Measurements from ENCODE around the gene FILIP1L.
A peak's percentile ranks its signal among the peaks of the same experiment; 100 is the strongest.

Gene FILIP1L

DNA sequence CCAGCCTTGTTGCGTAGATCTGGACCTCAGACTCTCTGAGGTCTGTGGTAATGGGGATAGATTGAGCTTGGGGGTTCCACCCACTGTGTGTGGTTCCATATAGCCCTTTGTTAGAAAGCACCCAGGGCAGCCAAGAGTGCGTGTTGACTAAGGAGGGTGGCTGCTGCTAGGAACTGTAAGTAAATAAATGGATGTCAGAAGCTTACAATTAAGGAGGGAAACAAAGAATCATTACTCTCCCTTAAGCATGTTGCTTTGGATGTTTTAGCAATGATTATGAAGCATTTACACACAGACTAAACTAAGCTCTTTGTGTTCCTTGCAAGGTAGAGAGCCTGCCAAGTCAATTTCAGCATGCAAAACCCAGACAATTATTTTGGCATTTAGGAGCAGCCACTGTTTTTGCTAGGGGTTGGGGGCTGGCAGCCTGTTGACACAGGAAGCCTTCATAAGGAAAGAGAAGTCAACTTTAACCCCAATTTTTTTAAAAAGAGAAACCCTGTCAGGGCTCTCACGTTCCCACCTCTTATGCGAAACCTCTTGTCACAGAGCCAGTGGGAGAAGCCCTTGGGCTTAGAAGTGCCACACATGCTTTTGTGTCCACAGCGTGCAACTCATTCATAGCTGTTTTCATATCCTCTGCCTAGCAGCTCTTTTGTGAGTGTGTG lies 168.8 kb downstream of the FILIP1L start:
- DNase-seq: no peak

DNA sequence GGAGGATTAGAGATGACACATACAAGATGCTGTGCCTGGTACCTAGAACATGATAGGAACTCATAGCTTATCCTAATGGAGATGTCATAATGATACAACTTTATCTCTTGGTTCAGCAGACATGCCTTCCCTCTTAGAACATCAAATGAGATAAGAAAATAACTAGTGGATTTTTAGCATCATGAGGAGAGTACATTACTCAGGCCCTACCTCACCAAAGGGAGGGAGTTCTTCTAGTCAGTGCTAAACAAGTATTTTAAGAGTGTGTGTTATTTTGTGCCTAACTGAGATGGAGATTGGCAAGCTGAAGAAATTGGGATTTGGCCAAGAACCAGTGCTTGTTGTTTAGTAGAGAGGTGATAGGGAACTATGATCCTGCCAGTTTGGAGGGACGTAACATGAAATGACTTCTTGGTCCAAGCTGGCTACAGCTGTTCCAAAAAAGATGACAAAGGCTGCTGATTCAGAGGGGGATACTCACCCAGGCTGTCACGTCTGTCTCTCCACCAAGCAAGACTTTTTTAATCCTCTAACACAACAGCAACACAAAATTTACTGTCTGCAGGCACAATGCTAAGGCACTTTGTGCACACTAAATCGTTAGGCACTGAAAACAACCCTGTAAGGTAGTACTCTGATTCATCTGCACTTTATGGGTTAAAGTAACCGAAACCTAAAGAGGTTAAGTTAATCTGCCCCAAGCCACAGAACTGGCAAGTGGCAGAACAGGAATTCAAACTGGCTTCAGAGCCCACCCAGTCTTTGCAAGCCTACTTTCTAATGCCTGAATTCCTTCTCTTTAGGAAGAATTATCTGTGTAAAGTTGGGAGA lies 170.2 kb downstream of the FILIP1L start:
- no peak for DNase-seq

DNA sequence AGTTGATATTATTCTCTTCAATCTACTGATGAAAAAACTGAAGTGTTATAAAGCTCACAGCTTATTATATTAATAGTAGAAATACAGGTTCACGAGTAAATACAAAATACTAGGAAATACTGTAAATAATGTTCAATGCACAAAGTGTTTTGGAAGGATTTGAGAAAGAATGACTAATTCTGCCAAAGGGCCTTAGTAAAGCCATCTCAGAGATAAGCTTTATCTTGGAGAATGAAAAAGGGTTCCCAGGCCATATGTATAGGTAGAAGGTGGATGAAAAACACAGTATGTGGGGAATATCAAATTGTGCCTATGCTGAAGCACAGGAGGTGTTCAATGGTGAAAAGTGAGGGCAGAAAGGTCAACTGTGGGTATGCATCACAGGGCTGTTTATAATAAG lies 173.1 kb downstream of the FILIP1L start:
- DNase-seq: no peak

DNA sequence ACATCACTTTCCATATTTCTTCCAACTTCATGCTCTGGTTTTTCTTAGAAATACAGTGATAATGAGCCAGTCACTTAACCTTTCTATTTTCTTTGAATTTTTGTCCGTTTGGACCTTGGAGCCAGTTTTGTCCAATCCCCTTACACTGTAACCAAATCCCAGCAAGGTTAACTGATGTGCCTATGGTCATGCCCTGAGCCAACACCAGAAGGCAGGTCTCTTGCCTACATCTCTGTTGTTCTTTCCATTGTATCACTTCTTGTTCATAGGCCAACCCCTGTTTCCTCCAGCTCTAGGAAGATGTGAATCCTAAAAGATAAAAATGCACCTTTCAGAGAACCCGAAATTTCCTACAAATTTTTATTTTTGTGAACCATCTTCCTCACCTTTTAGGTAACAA lies 174.0 kb downstream of the FILIP1L start:
- no peak for DNase-seq

DNA sequence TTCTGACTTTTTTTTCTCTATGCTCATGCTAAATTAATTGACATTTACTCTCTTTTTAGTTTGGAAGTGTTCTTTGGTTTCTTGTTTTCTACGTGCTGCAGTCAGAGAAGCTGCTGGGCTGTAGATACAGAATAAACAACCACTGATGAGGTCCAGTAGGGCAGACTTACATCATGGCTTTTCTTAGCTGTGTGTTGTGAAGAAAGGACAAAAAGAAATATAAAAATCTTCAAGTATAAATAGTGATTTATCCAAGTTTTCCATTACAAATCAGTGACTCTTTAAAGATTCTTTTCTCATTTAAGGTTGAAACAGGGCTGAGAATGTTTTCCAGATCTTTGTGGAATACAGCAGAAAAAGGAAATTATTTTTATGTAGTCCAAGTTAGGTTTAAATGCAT lies 174.4 kb downstream of the FILIP1L start:
- DNase-seq: no peak

DNA sequence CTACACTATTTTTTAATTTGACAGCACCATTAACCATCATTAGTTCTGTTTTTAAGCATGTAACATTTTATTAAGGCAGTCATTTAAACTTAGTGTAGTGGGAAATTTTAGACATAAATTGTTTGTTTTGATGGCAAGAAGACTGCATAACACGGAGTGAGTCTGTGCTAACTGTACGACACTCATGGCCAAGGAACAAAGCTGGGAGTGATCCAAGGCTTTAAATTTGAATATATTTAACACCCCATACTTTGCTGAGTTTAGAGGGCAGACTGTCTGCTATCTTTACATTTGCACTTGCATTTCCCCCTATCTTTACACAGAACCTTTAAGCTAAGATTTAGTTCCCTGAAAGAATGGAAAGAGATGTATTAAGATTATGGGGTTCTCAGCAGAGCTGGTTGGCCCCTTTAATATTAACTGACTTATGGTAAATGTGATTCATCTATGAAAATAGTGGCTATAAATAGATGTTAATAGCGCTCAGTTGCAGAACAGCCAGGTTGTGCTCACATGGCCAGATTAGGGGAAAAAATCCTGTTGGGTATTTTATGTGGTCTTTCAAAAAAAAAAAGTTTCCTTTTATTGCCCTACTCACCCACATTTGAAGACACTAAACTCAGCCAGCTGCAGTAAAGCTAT lies 175.9 kb downstream of the FILIP1L start:
- no peak for DNase-seq

DNA sequence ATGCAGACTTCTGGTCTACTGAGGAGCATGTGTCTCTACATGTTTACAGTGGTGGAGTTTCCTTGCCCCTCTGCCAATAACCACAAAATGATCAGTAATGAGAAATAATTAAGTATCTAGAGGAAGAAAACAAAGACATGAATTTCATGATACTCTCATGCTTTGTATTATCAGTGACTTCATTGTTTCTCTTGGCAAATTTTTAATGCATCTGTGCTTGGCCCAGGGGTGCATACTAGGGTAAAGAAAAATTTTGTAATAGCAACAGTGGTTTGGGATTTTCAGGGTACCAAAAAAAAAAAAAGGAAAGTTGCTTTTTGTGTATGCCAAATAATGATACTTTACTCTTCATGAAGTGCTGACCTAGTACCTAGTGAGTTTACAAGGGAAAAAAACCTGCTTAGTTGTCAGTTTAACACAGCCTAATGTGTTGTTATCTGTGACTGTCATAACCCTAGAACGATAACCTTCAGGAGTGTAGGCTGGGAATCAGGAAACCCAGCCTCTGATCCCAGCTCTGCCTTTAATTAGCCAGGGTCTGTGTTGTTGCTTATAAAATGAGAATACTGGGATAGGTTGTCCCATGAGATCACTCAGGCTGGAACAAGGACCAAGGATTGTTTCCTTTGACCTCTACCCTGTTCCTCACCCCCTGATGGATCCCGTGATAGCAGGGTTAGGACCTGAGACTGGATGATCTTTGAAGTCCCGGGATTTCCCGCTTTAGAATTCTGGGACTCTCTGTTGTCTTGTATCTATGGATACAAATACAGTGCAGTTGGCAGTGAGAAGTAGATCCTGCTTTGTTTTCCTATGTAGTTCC lies 179.1 kb downstream of the FILIP1L start:
- DNase-seq: no peak

DNA sequence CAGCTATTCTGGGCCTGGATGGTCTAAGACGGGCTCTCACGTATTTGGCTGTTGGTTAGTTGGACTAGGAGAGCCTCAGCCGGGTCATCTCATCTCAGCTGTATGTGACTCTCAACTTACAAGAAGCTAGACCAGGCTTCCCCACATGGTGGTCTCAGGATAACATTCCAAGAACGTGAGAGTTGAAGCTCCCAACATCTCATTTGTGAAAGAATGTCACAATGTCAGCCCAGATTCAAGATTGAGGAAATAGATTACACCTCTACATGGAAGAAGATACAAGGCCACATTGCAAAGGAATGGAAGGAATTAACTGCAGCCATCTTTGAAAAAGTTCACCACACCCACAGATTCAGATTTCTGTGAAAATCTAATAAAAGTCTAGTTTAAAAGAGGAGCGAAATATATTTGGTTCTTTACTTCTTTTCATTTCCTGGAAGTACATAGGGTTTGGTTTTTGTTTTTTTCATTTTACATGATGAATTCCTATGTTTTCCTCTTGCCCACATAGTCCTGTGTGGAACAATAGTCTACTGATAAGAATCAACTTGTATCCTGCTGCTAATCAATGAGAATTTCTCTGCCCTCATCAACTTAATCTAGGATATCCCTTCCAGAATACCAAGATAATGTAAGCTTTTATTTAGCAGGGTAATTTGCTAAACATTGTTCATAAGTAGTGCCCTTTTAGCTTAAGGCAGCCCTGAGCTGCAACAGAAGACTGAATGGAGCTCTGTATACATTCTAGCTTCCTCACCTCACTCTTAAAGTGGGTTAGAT lies 180.1 kb downstream of the FILIP1L start:
- DNase-seq: no peak

DNA sequence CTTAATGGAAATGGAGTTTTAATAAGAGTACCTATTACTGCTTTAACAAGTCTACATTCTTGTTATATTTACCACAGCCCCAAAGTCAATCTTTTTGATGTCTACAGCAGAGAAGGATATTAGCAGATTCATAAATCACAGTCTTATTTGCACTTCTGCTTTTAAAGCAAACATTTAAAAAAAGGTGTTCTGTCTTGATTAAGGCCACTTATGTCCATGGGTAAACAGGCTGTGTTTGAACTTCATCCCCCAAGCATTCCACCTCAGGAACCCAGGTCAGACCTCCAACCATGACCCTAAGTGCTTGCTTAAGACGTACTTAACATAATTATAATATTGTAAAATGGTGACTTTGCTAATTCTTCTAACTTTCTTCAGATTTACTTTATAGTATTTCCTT lies 183.2 kb downstream of the FILIP1L start:
- no peak for DNase-seq

DNA sequence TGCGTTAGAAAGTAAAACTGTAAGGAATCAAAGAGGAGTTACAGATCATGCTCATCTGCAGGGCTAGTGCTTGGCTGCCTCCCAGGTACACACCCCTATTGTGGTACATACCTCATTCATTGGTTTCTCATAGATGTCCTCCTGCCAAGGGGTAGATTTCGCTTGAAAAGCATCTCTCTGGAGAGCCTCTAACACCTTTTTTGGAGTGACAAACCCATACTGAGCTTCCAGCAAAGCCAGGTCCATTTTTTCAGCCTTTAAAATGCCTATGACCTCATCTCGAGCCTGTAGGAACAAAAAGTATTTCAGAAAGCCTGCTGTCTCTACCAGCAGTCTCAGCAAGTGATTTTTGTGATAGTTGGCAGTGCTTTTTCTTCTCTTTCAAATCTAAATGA lies 184.6 kb downstream of the FILIP1L start:
- no peak for DNase-seq

DNA sequence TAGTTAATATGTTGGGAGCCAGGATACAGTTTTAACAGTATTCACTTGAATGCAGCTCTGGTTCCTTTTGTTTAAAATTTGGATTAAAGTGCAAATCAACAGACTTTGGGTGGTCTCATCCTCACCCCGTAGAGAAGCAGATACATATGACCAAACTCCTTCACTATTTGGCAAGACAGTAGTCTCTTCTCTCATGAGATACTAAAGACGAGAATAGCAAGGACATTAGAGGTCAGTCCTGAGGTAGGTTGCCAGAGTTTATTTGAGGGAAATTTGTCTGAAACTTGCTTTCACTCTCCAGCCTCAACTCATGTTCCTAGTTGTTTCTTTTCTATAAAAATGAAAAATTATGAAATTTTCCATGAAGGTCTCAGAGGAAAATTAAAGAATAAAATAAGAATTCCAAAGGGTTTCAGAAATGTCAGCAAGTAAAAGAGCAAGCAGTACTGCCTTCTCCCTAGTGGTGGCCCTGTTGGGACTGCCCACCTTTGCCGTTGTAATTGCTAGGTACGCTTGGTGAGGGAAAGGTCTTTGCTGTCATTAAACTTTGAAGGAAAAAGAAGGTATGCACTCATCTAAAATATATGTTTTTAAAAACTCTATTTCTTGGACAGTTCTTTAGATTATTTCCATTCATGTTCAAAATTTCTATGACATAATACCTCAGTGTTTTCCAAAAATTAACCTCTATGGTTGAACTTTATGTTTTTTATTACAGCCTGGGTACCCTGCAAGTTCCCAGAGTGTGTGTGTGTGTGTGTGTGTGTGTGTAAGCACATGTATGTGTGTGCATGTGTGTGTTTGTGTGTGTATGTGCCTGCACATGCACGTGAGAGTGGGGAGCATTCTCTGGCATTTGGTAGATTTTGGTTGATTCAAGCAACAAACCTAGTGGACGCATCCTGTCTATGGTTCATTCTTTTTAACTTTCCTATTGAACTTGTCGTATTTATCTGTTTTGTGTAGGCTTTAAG lies 185.2 kb downstream of the FILIP1L start:
- no peak for DNase-seq

DNA sequence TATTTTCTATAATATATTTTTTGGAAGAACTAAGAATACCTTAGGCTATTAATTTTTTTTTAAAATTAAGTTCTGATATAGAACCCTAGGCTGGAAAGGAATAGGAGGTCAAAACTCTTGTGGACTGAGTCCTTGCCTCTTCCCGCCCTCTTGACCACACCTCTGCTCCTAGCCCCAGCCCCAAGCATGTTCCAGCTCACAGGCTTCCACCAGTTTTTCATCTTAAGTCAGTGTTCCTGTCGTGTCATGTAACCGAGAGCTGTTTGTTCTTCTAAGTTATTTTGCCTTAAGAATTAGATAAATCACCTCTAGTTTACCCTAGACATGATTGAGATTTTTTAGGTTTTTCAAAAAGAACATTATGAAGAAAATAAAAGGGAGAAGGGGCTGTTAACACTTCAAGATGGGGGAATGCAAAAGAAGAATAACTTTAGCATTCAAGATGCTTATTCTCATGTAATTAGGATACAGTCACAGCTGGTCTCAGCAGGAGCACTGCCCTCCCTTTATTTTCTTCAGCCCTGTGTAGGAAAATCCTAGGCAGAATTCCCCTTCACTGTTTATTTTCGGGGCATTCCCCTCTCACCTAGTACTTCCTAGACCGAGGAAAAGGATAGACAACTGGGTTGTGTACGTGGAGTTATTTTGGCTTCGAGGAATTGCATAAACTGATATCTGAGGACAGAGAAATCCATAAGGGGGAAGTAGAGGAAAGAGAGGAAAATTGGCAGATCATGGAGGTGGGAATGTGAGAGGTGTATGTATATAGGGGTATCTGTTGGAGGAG lies 186.4 kb downstream of the FILIP1L start:
- DNase-seq: no peak

DNA sequence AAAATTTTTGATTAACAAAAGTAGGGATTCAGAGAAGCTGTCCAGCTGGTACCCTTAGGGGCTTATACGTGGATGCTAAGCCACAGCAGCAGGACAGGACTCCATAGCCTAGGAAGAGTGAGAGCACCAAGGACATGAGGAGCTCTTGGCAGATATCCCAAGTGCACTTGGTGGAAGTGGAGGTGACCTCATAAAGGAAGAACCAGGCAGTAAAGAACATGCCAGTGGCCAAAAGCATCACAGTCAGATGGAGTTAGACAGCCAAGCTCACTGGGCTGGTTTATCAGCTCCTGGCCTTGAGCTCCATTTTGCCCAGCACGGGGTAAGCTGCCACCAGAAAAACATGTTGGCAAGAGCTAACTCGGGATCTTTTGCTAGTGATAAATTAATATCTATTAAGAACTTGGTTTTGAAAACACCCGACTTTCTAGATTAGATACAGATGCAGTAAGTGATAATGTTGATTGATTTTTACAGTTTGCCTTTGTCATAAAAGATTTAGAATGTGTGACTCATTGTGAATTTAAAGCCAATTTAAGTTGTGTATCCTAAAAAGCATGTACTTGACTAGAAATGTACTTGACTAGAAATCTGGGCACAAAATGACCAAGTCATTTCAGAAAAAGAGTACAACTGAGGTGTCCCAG lies 188.6 kb downstream of the FILIP1L start:
- peak; percentile 8 for DNase-seq

DNA sequence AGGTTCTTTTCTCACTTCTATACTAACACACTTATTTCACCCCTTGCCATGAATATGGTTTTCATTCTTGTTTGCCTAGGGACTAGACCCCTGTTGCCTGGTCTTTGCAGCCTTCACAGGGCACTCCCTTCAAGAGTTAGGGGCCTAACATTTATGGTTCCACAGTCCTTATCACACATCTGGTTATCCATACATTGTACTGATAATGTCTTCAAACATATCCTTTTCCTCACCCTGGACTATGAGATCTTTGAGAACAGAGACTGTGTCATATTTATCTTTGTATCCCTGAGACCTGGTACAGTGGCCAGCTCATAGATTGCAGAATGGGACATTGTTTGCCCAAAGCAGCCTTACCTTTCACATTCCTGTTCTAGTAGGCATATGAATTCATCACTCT lies 190.4 kb downstream of the FILIP1L start:
- no peak for DNase-seq

DNA sequence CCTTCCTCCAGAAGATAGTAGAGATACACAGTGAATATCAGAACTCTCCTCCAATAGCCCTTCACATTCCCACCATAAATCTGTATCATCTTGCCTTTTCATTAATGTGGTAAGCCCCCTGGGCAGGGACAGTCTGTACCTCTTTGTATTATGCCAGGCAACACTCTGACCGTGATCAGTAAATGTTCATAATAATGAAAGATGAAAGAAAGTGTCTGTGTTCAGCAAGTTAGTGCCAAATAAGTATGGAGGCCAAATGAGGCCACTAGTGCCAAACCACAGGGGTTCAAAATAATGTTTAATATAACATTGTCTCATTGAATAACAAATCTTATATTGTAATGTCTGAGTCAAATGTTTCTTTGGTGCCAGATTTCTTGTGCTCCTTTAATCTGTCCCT lies 192.3 kb downstream of the FILIP1L start:
- DNase-seq: no peak

DNA sequence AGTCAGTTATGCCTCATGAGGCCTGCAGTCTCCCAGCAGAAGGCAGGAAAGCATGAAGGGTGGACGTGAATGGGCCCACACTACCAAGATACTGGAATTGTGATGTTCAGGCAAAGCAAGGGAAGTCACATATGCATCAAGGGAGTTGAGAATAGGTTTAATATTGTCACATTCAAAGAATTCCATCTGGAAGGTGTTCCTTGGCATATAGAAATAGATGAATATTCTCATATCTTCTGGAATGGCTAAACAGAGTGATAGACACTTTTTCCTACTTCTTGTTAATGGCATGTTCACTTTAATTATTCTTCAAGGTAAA lies 193.0 kb downstream of the FILIP1L start:
- no peak for DNase-seq

DNA sequence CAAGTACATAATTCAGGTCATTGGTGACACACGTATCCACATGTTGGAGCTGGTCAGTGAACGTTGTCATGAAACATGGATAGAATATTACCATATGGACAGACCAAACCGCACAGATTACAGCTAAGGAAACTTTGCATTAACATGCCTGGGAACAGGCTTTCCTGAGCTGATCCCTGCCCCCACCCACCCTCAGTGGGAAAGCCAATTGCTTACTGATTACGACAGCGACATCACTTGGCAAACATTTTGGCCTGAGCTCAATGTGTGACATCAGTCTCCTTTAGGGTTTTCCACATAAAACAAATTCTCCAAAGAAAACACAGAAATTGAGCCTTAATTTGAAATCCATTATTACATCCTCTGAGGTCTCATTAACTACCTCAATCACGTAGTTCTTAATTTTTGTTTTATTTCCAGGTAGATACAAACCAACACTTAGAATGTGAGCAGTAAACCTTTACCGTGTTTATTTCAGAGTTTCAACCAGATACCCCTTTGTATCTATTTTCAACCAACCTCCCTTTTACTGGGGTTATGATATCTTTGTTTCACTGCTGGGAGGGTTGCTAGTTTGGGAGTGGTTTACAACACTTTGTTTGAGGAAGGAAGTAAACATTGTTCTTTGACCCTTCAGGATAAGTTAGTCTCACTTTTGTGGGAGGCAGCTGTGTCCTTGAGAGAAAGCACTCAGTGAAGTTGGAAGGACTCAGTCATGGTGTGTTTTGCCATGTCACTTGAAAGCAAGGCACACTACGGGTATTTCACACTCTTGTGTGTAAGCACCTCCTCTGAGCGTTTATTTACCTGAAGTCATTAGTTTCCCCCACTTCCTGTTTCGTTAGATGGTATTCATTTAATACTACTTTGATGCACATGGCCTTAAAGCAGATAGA lies 193.6 kb downstream of the FILIP1L start:
- DNase-seq: peak; percentile 26

DNA sequence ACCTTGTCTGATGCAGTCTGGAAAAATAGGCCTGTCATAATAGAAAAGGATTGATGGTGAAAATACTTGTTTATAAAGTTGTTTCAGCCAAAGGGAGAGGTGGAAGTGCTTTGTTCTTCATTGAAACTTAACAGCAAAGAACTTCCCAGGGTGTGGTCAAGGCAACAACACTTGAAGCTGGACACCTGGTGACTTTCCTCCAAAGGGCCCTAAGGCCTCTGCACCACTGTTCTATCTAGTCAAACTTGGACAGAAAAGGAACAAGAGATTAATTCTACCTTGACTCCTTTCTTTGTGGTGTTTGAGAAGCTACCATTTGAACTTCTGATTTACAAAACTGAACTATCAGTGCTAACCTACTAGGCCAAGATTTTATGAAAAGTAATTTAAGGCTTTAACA lies 194.6 kb downstream of the FILIP1L start:
- no peak for DNase-seq

DNA sequence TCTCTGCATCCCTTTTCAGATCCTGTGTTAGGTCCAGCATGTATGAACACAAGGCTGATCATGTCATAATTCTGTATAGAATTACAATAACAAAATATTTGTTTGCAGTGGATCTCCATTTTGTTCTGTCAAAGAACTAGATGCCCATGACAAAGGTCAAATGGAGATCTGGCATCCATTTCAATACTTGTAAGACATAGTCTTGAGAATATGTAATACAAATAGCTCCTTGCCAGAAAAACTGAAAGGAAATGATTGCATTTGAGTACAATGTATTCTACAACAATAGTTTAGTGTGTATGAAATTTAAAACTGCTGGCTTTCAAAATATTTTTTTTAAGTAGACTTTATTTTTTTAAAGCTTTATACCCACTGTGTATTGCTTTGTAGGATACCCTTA lies 195.6 kb downstream of the FILIP1L start:
- no peak for DNase-seq

Measured in midbrain (tissue), 1 donor.